AG10803 (cell line): ENCODE data around the gene SPG21.

Source experiments
- DNase-seq: peaks from one replicate; pipeline ENCODE4 v3.0.0; 2010; ENCODE audit warnings: low read depth
- H3K4me3 ChIP-seq: 2 replicates; pipeline ENCODE4 v1.5.1; 2011; ENCODE audit warnings: mild to moderate bottlenecking, low read length, control low read depth
- TF ChIP-seq, protein P1 (sequence below): conservative IDR thresholded peaks from 2 replicates; pipeline ENCODE4 v1.5.1; 2011; ENCODE audit warnings: mild to moderate bottlenecking, low read length, control low read depth, inconsistent platforms

SPG21 gene

DNA sequence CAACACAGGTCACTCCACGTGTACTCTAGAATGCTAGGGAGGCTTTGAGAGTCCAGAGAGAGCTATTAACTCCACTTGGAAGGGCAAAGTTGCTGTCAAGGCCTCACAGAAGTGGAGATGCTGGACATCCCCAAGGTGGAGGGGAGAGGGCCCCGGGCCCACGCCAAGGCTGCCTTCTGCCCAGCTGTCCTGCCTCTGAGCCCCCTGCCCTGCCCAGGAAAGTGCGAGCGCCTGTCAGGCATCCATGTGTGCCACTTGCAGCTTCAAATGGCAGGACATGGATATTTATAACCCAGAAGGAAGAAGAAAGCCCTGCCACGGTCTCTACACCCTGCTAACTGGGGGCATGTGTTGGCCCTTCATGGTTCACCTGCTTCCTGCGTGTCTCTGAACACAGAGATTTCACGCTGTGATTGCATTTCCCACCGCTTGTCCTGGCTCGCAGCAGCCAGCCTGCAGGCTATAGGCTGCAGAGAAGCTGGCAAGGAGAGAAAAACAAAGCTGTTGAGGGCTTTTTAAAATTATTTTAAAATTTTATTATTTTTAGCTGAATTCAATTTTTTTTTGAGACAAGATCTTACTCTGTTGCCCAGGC, 61.0 kb downstream of the SPG21 start:
- no peak overlapping the region for H3K4me3 ChIP-seq
- TF ChIP-seq, protein P1, sequence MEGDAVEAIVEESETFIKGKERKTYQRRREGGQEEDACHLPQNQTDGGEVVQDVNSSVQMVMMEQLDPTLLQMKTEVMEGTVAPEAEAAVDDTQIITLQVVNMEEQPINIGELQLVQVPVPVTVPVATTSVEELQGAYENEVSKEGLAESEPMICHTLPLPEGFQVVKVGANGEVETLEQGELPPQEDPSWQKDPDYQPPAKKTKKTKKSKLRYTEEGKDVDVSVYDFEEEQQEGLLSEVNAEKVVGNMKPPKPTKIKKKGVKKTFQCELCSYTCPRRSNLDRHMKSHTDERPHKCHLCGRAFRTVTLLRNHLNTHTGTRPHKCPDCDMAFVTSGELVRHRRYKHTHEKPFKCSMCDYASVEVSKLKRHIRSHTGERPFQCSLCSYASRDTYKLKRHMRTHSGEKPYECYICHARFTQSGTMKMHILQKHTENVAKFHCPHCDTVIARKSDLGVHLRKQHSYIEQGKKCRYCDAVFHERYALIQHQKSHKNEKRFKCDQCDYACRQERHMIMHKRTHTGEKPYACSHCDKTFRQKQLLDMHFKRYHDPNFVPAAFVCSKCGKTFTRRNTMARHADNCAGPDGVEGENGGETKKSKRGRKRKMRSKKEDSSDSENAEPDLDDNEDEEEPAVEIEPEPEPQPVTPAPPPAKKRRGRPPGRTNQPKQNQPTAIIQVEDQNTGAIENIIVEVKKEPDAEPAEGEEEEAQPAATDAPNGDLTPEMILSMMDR, result no peak
- no peak for DNase-seq

DNA sequence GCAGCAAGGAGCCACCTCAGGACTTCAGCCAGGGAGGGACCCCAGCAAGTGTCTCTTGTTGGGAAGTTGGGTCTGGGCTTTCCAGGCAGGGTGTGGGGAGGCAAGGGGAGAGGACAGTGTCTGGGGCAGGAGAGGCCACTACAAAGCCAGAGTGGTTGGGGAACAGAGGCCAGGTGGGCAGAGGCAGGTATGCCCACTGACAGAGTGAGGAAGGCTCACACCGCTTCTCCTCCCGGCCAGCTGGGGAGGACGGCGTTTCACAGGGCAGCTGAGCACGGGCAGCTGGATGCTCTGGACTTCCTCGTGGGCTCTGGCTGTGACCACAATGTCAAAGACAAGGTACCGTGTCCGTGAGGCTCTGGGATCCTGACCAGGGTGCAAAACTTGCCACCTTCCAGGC, 63.1 kb downstream of the SPG21 start:
- TF ChIP-seq, protein P1, result no peak
- H3K4me3 ChIP-seq, result no peak overlapping the region
- DNase-seq, result no peak

DNA sequence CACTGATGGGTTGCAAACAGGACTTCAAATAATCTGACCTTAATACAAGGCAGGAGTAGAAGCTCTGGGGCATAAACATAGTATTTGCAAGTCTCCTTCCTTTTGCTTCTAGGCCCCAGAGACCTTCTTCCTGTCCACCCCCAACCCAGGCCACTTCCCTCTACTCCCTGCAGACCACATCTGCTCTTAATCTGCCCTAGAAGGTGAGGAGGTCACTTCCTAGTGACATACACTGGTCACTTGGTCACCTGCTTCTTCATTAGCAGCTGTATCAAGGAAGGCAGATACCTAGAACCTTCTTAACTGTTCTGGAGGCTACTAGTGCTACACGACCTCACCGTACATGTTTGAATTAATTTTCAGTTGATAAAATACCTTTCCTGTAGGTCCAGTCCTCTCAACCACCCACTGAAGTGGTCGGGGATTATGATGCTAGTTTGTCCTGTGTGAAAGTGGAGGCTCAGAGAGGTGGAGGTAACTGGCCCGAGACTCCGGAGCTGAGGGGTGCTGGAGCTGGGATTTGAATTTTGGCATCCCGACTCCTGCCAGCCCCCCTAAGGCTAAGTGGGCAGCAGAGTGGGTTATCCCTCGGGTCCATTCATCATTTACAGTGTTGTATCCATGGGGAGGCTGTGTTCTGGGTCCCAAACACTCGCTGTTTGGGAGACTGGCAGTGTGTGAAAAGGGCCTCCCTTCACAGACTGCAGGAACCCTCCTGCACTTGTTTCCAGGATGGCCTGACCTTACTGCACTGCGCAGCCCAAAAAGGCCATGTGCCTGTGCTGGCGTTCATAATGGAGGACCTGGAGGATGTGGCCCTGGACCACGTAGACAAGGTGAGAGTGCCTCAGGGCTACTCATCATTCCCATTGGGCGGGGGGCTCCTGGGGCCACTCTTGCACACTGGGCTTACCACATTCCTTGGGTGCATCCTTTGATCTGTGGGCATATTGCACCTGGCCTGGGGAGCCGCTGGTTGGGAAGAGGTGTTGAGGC, 64.1 kb downstream of the SPG21 start:
- no peak overlapping the region for H3K4me3 ChIP-seq
- DNase-seq, result no peak
- TF ChIP-seq, protein P1, result no peak

DNA sequence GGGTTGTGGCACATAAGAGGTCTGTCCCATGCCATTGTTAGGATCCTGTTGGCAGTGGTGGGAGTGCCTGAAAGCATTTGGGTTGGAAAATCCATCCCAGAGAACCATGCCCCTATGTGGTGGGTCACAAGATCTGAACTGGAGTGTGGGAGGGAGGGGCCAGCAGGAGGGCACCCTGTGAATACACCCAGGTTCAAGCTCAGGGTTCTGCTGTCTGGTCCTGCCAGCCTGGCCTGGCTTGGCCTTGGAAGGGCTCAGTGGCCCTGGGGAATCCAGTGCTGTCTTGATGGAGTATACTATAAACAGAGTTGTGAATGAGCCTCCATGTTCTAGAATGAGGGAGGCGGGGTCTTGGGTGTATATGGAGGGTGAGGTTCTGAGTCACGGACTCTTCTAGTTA, 66.2 kb downstream of the SPG21 start:
- DNase-seq, result no peak
- H3K4me3 ChIP-seq, result no peak overlapping the region
- TF ChIP-seq, protein P1, result no peak

DNA sequence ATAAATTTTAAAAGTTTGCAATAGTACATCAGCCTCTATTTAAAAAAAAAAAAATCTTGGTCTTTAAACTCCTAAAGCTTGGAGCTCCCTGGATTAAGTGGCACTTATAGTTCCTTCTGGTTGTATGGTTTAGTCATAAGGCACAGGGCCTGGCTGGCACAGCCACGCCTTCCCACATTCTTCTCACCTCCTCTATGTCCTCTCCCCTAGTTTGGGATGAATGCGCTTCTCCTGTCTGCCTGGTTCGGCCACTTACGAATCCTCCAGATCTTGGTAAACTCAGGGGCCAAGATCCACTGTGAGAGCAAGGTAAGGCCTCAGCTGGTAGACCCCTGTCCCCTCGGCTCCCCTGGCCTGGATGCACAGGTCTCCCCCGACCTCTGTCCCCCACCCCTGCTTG, 68.0 kb downstream of the SPG21 start:
- no peak overlapping the region for H3K4me3 ChIP-seq
- DNase-seq, result no peak
- TF ChIP-seq, protein P1, result no peak

DNA sequence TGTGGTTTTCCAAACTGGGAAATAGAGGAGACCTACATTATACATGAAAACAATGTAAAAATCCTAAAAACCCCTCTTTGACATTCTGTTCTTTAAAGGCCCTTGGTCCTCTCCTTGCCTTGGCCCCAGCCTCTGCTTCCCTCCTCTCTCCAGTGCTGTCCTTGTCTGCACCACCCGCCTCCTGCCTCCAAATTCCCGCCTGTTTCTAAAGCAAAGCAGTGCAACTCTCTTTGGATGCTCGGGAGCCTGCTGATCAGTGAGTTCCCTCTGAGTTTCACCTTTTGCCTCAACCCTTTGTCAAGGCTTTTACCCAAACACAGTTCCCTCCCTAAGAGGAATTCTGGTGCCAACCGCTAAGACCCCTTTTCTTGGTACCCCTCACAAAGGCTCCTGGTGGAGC, 70.0 kb downstream of the SPG21 start:
- TF ChIP-seq, protein P1, result no peak
- no peak overlapping the region for H3K4me3 ChIP-seq
- DNase-seq, result no peak

DNA sequence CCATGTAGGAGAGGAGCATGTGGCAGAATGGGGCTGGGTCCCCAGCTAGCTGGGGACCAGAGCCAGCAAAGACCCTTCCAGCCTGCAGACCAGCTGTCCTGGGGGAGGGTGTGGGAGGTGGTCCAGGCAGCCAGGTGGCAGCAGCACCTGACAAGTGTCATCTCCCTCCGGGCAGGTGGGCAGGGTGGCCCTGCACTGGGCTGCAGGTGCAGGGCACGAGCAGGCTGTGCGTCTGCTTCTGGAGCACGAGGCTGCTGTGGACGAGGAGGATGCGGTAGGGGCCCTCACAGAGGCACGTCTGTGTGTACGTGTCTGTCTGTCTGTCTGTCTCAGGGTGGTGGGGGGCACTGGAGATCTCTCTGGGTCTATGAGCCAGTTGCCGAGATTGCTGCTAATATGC, 72.5 kb downstream of the SPG21 start:
- no peak for DNase-seq
- H3K4me3 ChIP-seq, result no peak overlapping the region
- TF ChIP-seq, protein P1, result no peak
